HL-60 (cell line): ENCODE data around the gene UBAC2.

ENCODE experiments used
- DNase-seq, 2 experiments: peaks; one replicate each; pipeline ENCODE4 v3.0.0-alpha.2; 2010 to 2020; ENCODE audit warnings: low read depth in 1 of 2, low spot score in 1 of 2
- H3K27ac ChIP-seq: fragments of 250-450 bp; sonication (Bioruptor Pico); replicated peaks from 2 replicates; pipeline ENCODE4 v1.5.1; 2020; ENCODE audit warnings: mild to moderate bottlenecking, moderate library complexity
- H3K27me3 ChIP-seq: fragments of 250-450 bp; sonication (Bioruptor Pico); 2 replicates; pipeline ENCODE4 v1.5.1; 2021; ENCODE audit warnings: mild to moderate bottlenecking, moderate library complexity; ENCODE audit not compliant: insufficient read depth, poor library complexity, severe bottlenecking
- H3K4me3 ChIP-seq: replicated peaks from 2 replicates; pipeline ENCODE4 v1.5.1; 2011; ENCODE audit warnings: mild to moderate bottlenecking, control low read depth, low read length; ENCODE audit not compliant: insufficient read depth
- GABPA ChIP-seq: IDR thresholded peaks from 2 replicates; pipeline ENCODE4 v1.6.1; 2012; ENCODE audit warnings: low read depth
- POLR2AphosphoS5 ChIP-seq: IDR thresholded peaks from 2 replicates; pipeline ENCODE4 v1.6.1; 2012; ENCODE audit warnings: low read depth
- SPI1 ChIP-seq: IDR thresholded peaks from 2 replicates; pipeline ENCODE4 v1.6.1; 2012; ENCODE audit warnings: low read depth, mild to moderate bottlenecking, borderline replicate concordance
- TF ChIP-seq, protein P1 (sequence below): IDR thresholded peaks from one replicate; pipeline ENCODE4 v1.5.1; 2011; ENCODE audit warnings: low read length, control low read depth, inconsistent platforms; ENCODE audit not compliant: insufficient read depth
- TF ChIP-seq, protein P2 (sequence below): IDR thresholded peaks from 2 replicates; pipeline ENCODE4 v1.6.1; 2012; ENCODE audit warnings: low read depth; ENCODE audit not compliant: insufficient replicate concordance

Gene UBAC2

DNA sequence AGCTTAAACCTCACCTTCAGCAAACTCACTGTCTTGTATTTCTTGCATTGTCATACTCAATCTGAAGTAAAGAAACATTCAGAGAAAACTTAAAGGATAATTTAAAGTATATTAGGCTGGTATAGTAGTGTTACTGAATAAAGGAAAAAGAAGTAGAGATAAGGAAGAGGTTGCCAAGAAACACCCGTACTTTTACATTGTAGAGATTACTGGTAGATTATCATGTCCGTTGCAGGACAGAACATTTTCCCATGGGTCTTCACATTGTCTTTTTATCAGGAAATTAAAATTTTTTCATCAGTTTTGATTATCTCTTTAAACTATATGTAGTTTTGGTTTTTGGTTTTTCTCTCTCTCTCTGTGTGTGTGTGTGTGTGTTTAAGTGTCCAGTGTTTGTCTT lies 126.5 kb downstream of the UBAC2 start:
- no peaks in the 10 kb centered on the region for H3K27me3 ChIP-seq
- H3K27ac ChIP-seq, result no peak overlapping the region
- no peak overlapping the region for H3K4me3 ChIP-seq
- DNase-seq, result no peak
- TF ChIP-seq GABPA (no peak), SPI1 (no peak), POLR2AphosphoS5 (no peak)
- TF ChIP-seq, protein P1, sequence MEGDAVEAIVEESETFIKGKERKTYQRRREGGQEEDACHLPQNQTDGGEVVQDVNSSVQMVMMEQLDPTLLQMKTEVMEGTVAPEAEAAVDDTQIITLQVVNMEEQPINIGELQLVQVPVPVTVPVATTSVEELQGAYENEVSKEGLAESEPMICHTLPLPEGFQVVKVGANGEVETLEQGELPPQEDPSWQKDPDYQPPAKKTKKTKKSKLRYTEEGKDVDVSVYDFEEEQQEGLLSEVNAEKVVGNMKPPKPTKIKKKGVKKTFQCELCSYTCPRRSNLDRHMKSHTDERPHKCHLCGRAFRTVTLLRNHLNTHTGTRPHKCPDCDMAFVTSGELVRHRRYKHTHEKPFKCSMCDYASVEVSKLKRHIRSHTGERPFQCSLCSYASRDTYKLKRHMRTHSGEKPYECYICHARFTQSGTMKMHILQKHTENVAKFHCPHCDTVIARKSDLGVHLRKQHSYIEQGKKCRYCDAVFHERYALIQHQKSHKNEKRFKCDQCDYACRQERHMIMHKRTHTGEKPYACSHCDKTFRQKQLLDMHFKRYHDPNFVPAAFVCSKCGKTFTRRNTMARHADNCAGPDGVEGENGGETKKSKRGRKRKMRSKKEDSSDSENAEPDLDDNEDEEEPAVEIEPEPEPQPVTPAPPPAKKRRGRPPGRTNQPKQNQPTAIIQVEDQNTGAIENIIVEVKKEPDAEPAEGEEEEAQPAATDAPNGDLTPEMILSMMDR, result no peak
- TF ChIP-seq, protein P2, sequence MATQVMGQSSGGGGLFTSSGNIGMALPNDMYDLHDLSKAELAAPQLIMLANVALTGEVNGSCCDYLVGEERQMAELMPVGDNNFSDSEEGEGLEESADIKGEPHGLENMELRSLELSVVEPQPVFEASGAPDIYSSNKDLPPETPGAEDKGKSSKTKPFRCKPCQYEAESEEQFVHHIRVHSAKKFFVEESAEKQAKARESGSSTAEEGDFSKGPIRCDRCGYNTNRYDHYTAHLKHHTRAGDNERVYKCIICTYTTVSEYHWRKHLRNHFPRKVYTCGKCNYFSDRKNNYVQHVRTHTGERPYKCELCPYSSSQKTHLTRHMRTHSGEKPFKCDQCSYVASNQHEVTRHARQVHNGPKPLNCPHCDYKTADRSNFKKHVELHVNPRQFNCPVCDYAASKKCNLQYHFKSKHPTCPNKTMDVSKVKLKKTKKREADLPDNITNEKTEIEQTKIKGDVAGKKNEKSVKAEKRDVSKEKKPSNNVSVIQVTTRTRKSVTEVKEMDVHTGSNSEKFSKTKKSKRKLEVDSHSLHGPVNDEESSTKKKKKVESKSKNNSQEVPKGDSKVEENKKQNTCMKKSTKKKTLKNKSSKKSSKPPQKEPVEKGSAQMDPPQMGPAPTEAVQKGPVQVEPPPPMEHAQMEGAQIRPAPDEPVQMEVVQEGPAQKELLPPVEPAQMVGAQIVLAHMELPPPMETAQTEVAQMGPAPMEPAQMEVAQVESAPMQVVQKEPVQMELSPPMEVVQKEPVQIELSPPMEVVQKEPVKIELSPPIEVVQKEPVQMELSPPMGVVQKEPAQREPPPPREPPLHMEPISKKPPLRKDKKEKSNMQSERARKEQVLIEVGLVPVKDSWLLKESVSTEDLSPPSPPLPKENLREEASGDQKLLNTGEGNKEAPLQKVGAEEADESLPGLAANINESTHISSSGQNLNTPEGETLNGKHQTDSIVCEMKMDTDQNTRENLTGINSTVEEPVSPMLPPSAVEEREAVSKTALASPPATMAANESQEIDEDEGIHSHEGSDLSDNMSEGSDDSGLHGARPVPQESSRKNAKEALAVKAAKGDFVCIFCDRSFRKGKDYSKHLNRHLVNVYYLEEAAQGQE, result no peak

DNA sequence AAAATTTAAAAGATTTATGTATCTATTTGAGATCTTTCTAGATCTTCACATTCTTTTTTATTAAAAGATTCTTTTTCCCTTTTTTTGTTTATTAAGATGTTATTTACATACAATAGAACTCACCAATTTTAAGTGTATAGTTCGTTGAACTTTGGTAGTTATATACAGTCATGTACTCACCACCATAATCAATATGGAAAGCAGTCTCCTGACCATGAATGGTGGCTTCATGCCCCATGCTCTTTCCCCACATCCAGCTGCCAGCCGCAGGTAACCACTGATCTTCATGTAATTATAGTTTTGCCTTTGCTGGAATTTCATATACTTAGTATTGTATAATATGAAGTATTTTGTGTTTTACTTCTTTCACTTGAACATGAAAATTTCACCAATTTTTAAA lies 127.1 kb downstream of the UBAC2 start:
- H3K27me3 ChIP-seq, result no peaks in the 10 kb centered on the region
- TF ChIP-seq GABPA, result no peak

DNA sequence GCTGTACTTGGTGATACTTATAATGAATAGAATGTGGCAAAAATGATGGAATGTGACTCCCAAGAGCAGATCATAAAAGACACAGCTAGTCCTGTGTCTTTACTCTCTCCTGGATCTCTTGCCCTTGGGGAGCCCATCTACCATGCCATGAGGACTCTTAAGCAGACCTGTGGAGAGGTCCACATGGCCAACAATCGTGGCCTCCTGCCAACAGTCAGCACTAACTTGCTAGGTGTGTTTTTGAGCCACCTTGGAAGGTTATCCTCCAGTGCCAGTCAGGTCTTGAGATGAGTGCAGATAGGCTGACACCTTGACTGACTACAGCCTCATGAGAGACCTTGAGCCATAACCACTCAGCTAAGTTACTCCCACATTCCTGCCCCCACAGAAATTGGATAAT lies 128.8 kb downstream of the UBAC2 start:
- DNase-seq, result no peak
- Histone ChIP-seq H3K27me3 (no peaks in the 10 kb centered on the region), H3K4me3 (no peak overlapping the region), H3K27ac (no peak overlapping the region)
- TF ChIP-seq SPI1, result no peak
- no peak for TF ChIP-seq GABPA
- TF ChIP-seq, protein P2, result no peak
- no peak for TF ChIP-seq POLR2AphosphoS5
- TF ChIP-seq, protein P1, result no peak

More for the DNA sequence above, 127.1 kb downstream of the UBAC2 start:
- no peak for DNase-seq
- Histone ChIP-seq H3K27ac (no peak overlapping the region), H3K4me3 (no peak overlapping the region)

- Histone ChIP-seq H3K4me3 (no peak overlapping the region), H3K27me3 (no peaks in the 10 kb centered on the region), H3K27ac (no peak overlapping the region)
- TF ChIP-seq, protein P1, result no peak
- TF ChIP-seq, protein P2, result no peak
- TF ChIP-seq GABPA (no peak), SPI1 (no peak), POLR2AphosphoS5 (no peak)
- no peak for DNase-seq
Observed at GRCh38 chr13:99330942-99331341, 130.3 kb downstream of the UBAC2 start.
